GM21360 (cell line): ENCODE data around the gene ANO3.
"Not testable (repeated sequence)": the region's sequence is repeated elsewhere in the genome, so short reads cannot be mapped to it uniquely, and the experiment has no call there.

Experiments
- ATAC-seq: cut with Tn5 transposase; IDR thresholded peaks from one replicate; pipeline ENCODE4 v1.9.1; 2021; ENCODE audit warnings: mild to moderate bottlenecking, moderate library complexity; ENCODE audit not compliant: unreplicated experiment

ANO3 gene

DNA sequence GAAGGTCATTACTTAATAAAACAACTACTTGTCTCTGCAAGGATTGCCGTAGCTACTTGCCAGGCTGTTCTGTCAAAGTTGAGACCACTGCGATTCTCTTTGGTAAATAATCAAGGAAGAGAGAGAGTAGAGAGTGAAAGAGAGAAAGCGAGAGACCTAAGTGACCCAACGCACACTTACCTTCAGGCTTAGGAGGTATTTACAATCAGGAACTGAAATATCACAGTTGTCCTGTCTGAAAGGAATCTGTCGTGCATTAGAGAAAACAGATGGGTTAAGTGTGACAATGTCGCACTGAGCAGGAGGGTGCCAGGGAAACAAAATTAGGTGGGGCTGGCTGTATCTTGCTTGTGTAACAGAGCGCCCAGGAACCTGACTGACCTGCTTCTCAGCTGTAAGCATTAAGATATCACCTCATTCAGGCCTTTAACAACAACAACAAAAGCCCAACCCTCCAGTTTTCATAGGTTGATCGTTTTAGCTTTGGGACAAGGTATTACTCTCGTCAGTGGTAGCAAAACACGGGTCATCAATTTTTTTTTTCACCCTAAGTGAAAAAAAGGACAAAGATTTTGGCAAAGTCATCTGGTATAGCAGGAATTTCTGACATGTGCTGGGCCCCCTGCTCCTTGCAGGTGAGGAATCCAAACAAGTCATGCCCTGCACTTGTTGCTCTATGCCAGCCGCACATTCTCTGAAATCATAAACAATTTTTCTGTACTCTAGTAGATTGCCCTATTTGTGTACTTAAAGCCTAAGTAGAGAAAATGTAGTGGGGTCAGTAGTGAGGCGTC is 240.1 kb downstream of the ANO3 start, which contains the start of gene MUC15:
Gene MUC15 (minus strand): TSS at position 403 of the 794 bp plus-strand sequence. CDS start 5,169 bp downstream, outside the sequence.
- no peak for ATAC-seq

DNA sequence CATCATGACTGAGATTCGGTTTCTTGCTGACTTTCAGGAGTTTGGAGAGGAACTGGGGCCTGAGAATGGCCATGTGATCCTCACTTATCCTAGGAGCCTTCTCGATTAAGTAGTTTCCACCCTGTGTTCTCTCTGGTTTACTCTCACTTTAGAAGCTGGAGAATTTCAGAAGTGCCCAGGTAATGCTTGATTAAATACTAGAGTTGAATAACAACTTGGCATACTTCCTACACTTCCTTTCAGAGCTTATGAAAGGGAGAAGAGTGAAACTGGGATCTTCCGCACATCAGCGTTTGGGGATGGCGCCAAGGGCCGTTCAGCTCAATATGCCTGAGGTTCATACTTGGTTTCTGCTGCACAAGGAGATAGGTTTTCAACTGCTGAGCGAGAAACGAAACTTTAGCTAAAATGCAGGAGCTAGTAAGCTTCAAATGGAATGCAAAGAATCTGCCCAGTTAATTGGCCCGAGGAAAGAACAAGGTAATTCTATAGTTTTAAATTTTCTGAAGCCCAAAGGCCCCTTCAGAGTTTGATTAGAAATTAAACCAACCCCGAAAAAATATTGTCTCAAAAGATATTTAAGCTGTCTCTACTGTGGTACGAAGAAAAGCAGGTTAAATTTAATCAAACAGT is 241.0 kb downstream of the ANO3 start:
- ATAC-seq: no peak

DNA sequence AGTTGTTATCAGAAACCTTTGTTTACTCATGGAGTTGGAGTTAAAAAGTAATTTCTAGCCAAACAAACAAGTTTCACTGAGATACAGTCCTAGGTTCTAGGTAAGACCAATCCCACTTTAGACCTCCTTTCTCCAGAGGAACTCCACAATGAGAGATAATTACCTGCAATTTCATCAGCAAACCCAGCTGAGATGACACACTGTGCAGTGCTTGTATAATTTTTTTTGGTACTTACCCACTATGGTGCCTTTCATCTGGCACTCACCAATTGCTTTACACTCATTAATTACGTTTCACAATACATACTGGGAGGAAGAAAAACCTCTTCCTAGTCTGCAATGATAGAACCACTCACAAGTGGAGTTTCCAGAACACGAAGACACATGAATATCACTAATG is 242.0 kb downstream of the ANO3 start:
- no peak for ATAC-seq

DNA sequence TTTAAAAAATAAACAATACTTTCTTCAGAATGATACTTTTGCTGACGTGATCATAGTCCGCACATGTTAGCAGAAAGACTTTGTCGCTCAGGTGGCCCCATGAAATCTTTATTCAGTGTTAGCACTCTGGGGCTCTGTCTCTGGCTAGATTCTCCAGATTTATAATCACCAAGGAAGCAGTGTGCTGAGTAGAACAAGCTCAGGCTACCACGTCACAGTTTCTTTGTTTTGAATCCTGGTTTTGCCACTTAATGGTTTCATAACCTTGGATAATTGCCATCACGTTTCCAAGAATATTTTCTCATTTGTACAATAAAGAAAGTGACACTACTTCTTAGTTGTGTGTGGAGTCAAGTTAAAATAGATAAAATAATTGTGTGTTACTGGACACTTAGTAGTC is 244.0 kb downstream of the ANO3 start:
- ATAC-seq: no peak

DNA sequence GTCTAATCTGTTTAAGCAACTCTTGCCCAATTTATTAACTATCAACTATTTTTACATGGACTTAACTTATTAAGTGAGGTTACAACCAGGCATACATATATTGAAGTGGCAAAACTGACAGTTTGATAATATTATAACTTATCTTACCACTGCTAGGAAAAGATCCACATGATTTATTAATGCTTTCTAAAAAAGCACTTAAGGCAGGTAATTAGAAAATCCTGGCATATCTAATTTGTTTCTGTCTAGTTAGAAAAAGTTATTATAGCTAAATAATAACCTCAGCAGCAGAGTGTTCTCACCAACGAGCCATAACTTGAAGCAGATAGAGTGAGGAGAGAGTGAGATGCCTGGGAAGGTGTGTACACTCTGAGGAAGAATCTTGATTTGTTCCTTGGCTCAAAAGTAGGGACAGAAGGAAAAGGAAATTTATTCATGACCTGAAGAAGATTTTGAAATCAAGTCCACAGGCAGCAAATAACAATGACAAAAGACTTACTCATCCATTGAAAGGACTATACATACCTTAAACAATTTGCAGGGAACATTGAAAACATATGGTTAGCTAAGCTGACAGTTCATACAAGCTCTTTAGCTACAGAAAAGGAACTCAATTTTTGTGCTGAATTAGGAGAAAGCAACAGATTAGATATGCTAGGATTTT is 247.2 kb downstream of the ANO3 start:
- no peak for ATAC-seq

DNA sequence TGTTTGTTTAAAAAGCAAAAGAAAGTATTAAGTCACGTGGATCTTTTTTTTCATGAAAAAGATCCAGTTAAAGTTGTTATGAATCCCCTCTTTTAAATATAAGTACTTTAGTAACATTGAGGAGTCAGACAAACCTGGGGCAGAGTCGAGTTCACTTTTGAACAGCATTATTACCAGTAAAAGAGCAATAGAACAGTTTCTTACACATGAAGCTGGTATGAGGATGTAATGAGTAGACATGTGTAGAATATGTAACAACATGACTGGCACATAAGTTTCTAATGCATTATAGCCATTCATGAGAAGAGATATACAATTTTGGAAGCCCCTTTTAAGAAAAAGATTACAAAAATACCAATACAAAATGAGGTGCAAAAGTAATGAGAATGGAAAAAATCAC is 247.8 kb downstream of the ANO3 start:
- no peak for ATAC-seq

DNA sequence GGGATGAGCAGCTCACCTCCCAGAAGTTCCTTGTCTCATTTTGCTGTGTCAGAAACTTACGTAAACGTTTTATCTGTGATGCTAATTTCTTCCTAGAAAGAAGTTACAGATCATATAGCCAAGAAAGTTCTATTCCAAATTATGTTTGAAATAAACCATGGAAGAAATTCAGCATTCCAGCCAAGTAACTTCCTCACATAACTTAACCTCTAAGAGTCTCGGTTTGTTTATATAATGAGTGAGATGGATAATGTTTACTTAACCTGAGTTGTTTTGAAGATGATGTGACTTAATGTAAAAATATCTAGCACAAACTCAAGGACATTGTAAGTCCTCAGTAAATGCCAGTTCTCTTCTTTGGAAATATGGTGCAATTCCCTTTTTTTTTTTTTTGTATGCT is 249.0 kb downstream of the ANO3 start:
- ATAC-seq: no peak

DNA sequence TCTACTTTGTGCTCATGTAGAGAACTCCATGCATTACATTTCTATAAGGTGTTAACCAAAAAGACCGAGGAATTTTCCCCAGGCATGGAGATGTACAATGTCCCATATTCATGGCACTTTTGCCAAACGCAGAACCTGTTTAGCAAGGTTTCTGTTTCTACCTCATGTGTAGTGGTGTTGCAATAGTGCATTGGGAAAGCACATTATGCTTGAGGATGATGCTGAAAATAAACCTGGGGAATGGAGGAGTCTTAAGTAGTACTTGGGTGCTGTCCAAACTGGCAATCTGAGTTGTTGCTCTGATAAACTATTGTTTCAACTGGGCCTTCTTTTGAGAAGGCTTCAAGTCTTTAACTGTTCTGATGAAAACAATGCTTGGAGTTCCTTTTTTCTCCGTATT is 251.6 kb downstream of the ANO3 start:
- ATAC-seq: no peak

DNA sequence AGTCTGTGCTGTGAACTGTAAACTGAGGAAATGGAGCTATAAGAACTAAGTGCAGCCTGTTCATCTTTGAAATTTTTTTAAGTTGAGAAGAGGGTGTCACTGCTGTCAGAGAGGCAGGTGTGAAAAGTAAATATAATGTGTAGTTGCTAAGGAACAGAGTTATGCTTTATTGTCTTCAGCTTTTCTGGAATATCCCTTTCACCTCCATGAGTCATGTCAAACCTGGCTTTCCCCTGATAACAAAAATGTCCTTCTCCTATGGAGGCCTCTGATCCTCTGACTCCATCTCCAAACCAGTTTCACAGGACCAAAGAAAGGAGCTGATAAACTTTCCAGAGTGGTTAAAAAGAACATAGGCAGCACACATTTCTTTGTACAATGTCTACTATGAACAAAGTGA is 252.9 kb downstream of the ANO3 start:
- ATAC-seq: no peak

DNA sequence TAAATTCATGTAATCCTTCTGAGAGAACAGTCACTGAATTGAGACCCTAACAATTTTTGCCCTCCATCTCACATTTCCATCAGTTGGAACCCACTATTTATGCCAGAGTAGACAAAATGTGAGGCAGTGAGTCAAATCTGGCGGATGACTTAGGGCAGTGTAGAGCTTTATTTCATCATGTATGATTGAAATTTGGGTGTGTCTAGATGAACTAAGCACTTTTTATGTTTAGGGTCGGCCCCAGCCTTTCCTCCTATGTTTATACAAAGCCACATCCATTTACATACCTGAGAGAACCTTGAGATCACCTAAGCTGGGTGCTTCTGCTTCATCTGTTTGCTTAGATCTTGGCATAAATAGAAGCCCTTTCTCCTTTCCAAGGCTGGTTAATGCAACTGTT is 255.1 kb downstream of the ANO3 start:
- ATAC-seq: no peak

DNA sequence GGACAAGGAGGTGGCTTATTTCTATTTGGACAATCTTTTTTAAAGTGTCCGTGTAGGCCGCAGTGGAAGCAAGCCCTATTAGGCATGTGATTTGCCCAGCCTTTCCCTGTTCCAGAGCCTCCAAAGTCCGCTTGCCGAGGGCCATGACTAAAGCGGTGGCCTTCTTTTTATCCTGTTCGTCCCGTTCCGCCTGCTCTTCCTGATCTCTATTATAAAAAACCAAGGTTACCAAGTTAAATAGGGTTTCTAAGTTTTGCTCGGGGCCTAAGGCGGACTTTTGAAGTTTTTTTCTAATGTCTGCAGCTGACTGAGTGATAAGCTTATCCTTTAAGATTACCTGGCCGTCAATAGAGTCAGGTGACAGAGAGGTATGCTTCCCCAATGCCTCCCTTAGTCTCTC is 261.8 kb downstream of the ANO3 start:
- no peak for ATAC-seq

DNA sequence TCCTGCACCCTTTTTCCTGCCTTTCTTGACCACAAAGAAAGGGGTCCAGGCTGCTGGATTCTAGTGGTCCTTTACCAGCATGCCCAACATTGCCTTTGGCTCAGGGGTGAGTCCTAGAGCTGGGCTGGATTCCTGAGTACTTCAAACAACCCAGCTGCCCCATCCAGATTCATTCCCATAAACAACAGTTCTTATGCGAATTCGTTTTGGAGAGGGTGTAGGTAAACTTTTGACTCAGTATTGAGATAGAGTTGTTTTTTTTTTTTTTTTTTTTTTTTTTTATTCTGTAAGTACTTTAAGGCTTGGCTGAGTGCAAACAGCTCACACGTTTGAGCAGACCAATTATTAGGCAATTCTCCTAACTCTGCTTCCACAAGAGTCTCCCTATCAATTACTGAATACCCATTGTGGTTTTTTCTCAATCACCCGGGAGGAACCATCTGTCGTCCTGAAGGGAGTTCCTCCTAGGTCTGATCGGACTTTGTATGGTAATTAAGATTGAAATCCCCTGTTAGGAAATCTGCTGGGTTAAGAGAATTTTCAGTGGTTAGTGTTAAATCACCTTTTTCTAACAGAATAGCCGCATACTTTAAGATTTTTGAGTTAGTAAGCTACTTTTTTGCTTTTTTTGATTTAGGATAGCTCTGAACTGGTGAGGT is 263.4 kb downstream of the ANO3 start:
- not testable (repeated sequence) for ATAC-seq

DNA sequence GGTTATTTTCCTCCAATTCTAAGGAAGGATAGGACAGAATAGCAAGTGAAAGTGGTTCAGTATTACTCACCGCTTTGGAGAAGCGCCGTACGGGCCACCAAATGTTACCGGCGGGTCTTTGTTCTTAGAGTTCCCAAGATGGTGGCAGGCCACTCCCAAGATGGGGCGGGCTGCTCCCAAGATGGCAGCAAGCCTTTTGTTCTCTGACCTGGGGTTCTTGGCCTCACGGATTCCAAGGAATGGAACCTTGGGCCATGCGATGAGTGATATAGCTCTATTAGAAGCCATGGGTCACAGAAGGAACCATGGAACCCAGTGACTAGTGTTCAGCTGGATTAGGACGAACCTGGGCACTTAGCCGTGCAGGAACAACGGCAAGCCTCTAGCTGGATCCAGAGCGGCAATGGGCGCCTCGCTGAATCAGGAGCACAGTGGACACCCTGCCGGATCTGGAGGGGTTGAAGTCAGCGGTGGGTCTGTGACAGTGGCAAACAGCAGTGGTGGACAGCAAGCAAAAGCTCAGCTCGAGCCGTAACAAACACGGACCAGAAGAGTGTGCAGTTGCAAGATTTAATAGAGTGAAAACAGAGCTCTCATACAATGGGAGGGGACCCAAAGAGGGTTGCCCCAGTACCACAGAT is 265.2 kb downstream of the ANO3 start:
- not testable (repeated sequence) for ATAC-seq

DNA sequence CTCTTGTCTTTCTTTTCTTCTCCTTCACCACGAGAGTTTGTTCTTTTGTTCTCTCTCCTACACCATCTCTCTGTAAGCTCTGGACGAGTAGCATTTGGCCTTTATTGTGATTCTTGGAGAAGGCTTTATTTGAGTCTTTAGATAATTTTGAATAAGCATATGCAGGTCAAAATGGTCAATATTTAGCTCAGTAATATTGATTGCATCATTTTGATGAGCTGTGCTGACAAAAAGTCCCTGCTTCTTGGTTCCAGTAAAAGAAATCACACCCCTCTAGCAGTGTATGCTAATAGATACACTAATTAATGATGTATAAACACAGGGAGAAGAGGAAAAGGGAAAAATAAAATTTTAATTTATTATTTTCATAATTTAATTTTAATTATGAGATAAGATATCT is 266.0 kb downstream of the ANO3 start:
- ATAC-seq: no peak

DNA sequence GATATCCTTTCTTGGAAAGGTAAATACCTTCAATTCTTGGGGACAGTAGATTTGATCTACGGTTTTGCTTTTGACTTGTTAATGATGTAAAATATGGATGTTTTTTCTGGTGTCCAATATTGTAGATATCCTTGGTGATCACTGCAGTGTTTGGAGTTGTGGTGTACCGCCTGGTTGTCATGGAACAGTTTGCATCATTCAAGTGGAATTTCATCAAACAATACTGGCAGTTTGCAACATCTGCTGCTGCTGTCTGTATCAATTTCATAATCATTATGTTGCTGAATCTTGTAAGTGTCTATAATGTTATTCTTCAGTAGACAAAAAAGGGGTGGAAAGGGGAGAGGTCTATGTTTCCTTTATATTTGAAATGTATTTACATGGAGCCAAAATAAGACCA is 267.5 kb downstream of the ANO3 start:
- ATAC-seq: no peak

DNA sequence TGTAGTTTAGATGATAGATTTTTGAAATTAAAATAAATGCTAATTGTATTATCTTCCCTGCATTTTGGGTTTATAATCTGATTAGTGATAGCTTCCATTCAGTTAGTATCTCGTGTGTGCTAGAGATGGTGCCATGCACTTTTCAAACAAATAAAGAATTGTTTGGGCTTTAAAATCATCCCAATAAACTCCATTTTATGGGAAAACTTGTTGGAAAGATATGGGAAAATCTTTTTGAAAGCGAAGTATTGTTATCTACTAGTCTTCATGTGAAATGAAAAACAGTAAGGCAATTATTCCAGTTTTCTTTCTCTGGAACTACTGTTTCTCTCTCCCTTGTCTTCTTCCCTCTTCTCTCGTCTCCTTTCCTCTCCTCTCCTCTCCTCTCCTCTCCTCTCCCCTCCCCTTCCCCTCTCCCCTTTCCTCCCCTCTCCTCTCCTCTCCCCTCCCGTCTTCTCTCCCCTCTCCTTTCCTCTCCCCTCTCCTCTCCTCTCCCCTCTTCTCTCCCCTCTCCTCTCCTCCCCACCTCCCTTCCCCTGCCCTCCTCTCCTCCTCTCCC is 268.0 kb downstream of the ANO3 start:
- no peak for ATAC-seq

DNA sequence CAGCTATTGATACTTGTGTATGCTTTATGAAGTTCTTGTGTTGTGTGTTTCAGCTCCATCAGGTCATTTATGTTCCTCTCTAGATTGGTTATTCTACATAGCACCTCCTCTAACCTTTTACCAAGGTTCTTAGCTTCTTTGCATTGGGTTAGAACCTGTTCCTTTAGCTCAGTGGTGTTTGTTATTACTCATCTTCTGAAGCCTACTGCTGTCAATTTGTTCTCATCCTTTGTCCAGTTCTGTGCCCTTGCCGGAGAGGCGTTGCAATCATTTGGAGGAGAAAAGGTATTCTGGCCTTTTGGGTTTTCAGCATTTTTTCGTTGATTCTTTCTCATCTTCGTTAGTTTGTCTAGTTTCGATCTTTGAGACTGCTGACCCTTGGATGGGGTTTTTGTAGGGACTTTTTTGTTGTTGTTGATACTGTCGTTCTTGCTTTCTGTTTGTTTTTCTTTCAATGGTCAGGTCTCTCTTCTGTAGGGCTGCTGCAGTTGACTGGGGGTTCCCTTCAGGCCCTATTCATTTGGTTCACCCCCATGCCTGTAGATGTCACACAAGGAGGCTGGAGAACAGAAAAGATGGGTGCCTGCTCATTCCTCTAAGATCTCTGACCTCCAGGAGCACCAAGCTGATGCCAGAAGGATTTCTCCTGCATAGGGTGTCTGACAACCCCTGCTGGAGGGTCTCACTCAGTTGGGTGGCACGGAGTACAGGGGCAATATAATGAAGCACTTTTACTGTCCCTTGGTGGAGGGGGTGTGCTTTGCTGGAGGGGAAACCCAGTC is 276.0 kb downstream of the ANO3 start:
- ATAC-seq: peak; percentile 67

DNA sequence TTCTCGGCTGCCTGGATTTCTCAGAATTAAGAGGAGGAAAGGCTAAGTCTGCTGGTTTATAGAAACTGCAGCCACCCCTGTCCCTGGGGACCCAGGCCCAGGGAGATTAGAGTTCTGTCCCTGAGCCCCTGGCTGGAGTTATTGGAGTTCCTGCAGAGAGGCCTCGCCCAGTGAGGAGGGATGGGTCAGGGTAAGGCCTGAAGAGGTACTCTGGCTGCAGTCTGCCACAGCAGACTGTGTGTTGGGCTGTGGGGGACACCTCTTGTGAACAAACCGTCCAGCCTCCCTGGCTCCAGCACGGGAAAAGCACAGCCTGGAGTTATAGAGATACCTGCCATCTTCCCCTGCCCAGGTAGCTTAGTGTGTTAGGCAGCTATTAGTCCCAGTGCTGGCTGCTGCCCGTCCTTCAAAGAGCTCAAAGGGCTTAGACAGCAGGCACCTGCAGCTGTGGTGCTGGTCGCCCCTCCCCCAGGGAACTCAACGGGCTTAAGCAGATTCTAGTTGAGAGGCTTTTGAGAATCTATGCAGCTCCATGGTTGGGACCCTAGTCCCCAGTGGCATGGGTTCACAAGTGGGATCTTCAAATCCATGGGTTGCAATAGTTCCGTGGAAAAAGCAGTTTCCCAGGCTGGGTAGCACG is 276.7 kb downstream of the ANO3 start:
- peak; percentile 32 for ATAC-seq

DNA sequence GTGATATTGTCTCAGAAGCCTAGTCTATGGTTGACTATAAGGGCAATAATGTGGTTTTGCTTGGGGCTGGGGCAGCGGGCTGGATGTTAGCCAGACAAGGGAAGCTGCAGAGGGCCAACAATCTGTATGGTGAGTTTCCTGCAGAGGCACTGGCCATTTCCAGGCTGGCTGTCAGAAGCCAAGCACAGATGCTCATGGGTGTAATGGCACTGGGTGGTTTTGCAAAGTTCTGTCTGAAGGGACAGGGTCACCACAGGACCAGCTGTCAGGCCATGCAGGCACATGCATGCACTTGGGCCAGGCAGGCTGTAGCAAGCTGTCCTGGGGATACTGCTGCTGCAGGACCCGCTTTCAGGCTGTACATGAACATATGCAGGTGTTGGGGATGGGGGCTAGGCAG is 281.8 kb downstream of the ANO3 start:
- no peak for ATAC-seq
